Panc1 (cell line): Measurements from ENCODE around the gene DNAJC10. TPM values are rescaled to one million over a fixed set of nuclear protein-coding genes. Genes with fewer than 3 reads are reported as not detected.

Experiments
- ATAC-seq: fragments of 200-7000 bp; cut with Tn5 transposase; 2 replicates; pipeline ENCODE4 v1.9.1; 2020; ENCODE audit warnings: mild to moderate bottlenecking, moderate library complexity
- BruUV-seq: library from RNA; stranded (reverse); fragments of 400-500 nt; replicated peaks from 2 replicates; lab custom pipeline; 2021; lab: Mats Ljungman, UMichigan
- CTCF ChIA-PET: fragments of 300-600 bp; sonication (Branson Sonifier 250); formaldehyde crosslinking; loops from one replicate; lab custom pipeline; 2022; ENCODE audit warnings: antibody characterized with exemption; lab: Charles Lee
- POLR2A ChIA-PET: fragments of 300-600 bp; sonication (Branson Sonifier 250); formaldehyde crosslinking; loops from one replicate; lab custom pipeline; 2022; ENCODE audit warnings: antibody characterized with exemption; lab: Charles Lee
- DNase-seq: peaks from one replicate; pipeline ENCODE4 v3.0.0-alpha.2; 2010; ENCODE audit warnings: low read depth, low spot score
- H3K27ac ChIP-seq: 2 replicates; pipeline ENCODE4 v1.5.1; 2011; ENCODE audit warnings: mild to moderate bottlenecking, low read length, inconsistent platforms
- H3K27me3 ChIP-seq: fragments of 200-500 bp; sonication (Bioruptor generic); 2 replicates; pipeline ENCODE4 v1.6.0; 2014; ENCODE audit warnings: low read length, inconsistent platforms; ENCODE audit not compliant: control insufficient read depth, insufficient read depth
- H3K36me3 ChIP-seq: fragments of 200-500 bp; sonication (Bioruptor generic); 2 replicates; pipeline ENCODE4 v1.5.1; 2014; ENCODE audit warnings: inconsistent platforms, mild to moderate bottlenecking, low read length, moderate library complexity; ENCODE audit not compliant: control insufficient read depth, insufficient read depth
- H3K4me1 ChIP-seq: 2 replicates; pipeline ENCODE4 v1.5.1; 2011; ENCODE audit warnings: inconsistent platforms, mild to moderate bottlenecking, low read length, moderate library complexity; ENCODE audit not compliant: control insufficient read depth, insufficient read depth
- H3K4me3 ChIP-seq, 2 experiments: 2 replicates each; pipeline ENCODE4 v1.5.1; 2011 to 2012; ENCODE audit warnings: low read depth in 2 of 2, low read length in 2 of 2, mild to moderate bottlenecking in 2 of 2, inconsistent platforms in 1 of 2, moderate library complexity in 1 of 2
- H3K9me3 ChIP-seq: fragments of 200-500 bp; sonication (Bioruptor generic); 2 replicates; pipeline ENCODE4 v1.5.1; 2014; ENCODE audit warnings: low read depth, mild to moderate bottlenecking, inconsistent platforms, low read length, moderate library complexity; ENCODE audit not compliant: control insufficient read depth, insufficient read depth
- CTCF ChIP-seq: fragments of 450-650 bp; IDR thresholded peaks from 2 replicates; pipeline ENCODE4 v1.5.1; 2017; ENCODE audit warnings: mild to moderate bottlenecking
- POLR2AphosphoS5 ChIP-seq: IDR thresholded peaks from 2 replicates; pipeline ENCODE4 v1.6.1; 2012; ENCODE audit warnings: mild to moderate bottlenecking, low read depth, low read length, moderate library complexity
- REST ChIP-seq, 2 experiments: IDR thresholded peaks; 2 replicates each; pipeline ENCODE4 v1.6.1; 2011 to 2012; ENCODE audit warnings: low read depth in 2 of 2, control low read depth in 1 of 2, low read length in 1 of 2, mild to moderate bottlenecking in 1 of 2, moderate library complexity in 1 of 2; ENCODE audit not compliant: insufficient read depth in 1 of 2
- in situ Hi-C: cut with HindIII; loops from 2 replicates; pipeline ENCODE4 v1.10.0; 2016; ENCODE audit warnings: low sequenced_read_pairs, low pct_unique_long_range_greater_than_20kb
- intact Hi-C: fragments of 100-400 bp; cut with micrococcal nuclease; formaldehyde crosslinking; loops from one replicate; pipeline ENCODE4 v1.10.0; 2022; ENCODE audit not compliant: unreplicated experiment
- total RNA-seq: library from RNA; stranded (reverse); gene quantifications from one replicate; pipeline ENCODE4 v1.2.1, GENCODE V29; 2021; ENCODE audit not compliant: unreplicated experiment

Gene DNAJC10
- total RNA-seq, 1 experiment from 2014 or later, result 122 TPM

DNA sequence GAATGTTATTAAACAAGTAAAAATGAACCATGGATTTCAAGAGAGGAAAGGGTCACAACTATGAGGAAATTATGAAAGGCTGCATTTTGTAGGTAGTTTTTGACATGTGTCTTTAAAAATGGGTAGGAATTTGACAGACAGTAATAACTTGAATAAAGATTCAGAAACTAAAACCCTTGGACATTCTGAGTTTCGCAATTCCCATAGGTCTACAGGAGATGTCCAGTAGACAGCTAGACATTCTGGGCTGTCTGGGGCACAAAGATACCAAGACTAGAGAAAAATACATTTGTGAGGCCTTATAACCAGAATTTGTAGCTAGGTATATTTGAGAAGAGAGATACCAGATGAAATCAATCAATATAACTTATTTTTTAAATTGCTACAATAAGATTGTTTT is 42.3 kb downstream of the DNAJC10 start:
- intact Hi-C loops, result no loop called here
- Histone ChIP-seq H3K4me3 (no peak overlapping the region), H3K36me3 (peaks cover 57% of the 10 kb centered on the region), H3K27ac (no peak overlapping the region), H3K4me1 (no peaks in the 10 kb centered on the region), H3K9me3 (no peaks in the 10 kb centered on the region), H3K27me3 (no peaks in the 10 kb centered on the region)
- no peak for TF ChIP-seq POLR2AphosphoS5
- TF ChIP-seq REST (IDR thresholded peaks at IDR 0.05; ENCODE audit: insufficient read depth in 1 of 2, low read depth in 2 of 2, low read length in 1 of 2), result no peak
- no peak for DNase-seq
- POLR2A ChIA-PET, result no interaction called here
- ATAC-seq, result no peak
- BruUV-seq, result no TSS peak
- in situ Hi-C loops, result no loop called here
- CTCF ChIA-PET, result no interaction called here

DNA sequence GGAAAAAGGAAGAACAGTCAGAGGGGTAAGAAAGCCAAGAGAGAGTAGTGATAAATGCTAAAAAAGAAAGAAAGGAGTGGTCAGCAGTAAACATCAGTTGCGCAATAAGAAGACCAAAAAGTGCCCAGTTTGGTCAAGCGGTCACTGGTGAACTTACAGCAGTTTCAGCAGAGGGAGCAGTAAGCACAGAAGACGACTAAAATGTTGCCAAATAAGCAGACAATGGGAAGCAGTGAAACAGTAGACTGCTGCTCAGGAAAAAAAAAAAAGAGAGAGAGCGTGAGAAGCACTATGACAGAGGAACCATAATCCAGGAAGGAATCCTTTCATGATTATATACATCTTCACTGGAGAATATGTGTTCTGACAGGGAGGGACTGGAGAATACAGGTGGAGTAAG is 45.8 kb downstream of the DNAJC10 start:
- Histone ChIP-seq H3K4me3 (no peak overlapping the region), H3K27ac (no peak overlapping the region), H3K4me1 (no peaks in the 10 kb centered on the region), H3K36me3 (peaks cover 30% of the 10 kb centered on the region), H3K9me3 (no peaks in the 10 kb centered on the region), H3K27me3 (no peaks in the 10 kb centered on the region)
- no TSS peak for BruUV-seq
- TF ChIP-seq CTCF, result no peak; the same call in 1 of the 2 replicates
- no peak for TF ChIP-seq REST (IDR thresholded peaks at IDR 0.05; ENCODE audit: insufficient read depth in 1 of 2, low read depth in 2 of 2, low read length in 1 of 2)
- TF ChIP-seq POLR2AphosphoS5, result no peak
- DNase-seq (no peak), ATAC-seq (no peak)
- in situ Hi-C loops, result no loop called here
- ChIA-PET CTCF (no interaction called here), POLR2A (no interaction called here)
- intact Hi-C loops, result loop anchor here (10.0 kb wide), 1 partner anchor 223 kb away; no protein-coding TSS in a partner anchor
